ENCODE measurements around the gene PXYLP1.

Gene PXYLP1

DNA sequence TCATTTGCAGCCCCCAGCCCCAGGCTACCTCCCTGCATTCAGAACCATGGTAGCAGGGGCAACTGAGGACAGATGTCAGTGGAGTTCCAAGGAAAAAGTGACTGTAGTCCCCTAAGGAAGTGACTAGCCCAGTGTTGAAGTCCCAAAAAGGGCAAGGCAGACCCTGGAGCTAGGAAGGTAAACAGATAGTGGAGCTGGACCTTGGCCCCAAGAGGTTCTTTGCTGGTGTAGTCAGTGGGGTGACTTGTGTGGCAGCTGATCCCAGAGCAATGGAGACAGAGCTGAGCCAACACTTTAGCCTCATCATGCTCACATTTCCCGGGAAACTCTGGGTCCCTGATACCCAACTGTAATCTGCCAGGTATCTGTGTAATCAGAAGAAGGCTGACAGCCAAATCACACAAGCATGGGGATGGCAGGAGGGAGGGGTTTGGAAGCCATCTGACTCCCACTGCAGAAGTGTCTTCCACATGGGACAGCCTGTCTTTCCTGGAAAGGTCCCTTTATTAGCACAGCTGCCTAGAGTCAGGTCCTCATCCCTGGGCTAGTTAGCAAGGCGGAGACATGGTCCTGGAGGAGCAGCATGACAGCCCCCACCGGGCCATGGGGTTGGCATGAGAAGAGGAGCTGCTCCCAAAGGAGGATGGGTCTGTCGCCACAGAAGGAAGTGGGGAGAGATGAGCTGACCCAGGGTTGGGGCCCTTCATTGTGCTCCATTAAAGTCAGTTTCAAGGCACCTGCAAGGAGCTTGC, 39.8 kb downstream of the PXYLP1 start:
- DNase-seq (ENCODE audit: low read depth) = no peak
- no peak overlapping the region for H3K4me3 ChIP-seq (ENCODE audit: low read length)
- TF ChIP-seq, protein P1, sequence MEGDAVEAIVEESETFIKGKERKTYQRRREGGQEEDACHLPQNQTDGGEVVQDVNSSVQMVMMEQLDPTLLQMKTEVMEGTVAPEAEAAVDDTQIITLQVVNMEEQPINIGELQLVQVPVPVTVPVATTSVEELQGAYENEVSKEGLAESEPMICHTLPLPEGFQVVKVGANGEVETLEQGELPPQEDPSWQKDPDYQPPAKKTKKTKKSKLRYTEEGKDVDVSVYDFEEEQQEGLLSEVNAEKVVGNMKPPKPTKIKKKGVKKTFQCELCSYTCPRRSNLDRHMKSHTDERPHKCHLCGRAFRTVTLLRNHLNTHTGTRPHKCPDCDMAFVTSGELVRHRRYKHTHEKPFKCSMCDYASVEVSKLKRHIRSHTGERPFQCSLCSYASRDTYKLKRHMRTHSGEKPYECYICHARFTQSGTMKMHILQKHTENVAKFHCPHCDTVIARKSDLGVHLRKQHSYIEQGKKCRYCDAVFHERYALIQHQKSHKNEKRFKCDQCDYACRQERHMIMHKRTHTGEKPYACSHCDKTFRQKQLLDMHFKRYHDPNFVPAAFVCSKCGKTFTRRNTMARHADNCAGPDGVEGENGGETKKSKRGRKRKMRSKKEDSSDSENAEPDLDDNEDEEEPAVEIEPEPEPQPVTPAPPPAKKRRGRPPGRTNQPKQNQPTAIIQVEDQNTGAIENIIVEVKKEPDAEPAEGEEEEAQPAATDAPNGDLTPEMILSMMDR (IDR thresholded peaks at IDR 0.05; ENCODE audit: insufficient read depth, low read depth, low read length, missing control alignments) = no peak

DNA sequence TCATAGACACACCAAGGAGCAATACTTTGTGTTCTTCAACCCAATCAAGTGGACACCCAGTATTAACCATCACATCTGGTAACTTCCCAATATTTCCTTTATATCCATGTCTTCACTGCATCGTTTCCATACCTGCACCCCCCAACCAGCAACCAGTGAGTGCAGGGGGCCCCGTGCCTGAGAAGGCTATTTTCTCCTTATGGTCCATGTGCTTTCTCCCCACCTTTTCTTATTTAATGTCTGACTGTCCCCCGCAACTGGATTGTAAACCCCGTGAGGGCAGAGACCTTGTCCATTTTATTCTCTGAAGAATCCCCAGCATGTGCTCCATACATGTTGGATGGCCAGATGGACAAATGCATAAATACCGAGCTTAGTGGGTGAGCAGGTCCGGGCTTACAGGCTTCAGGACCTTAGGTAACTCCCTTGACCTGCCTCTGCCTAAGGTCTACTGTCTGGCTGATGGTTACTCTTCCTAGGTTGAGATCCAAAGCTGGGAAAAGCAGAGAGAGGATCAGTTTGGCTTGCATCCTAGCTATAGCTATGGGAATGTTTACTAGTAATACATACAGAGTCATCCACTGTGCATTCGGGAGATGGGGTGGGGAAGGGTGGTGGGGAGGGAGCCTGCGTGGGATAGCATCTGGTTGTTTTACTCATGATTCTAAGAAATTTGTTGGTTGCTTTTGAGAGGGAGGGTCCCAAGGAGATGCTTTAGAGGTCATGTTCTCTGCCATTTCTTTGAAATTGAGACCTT, 41.5 kb downstream of the PXYLP1 start:
- TF ChIP-seq, protein P1 (IDR thresholded peaks at IDR 0.05; ENCODE audit: insufficient read depth, low read depth, low read length, missing control alignments) = no peak
- H3K4me3 ChIP-seq (ENCODE audit: low read length) = no peak overlapping the region
- DNase-seq (ENCODE audit: low read depth) = no peak

DNA sequence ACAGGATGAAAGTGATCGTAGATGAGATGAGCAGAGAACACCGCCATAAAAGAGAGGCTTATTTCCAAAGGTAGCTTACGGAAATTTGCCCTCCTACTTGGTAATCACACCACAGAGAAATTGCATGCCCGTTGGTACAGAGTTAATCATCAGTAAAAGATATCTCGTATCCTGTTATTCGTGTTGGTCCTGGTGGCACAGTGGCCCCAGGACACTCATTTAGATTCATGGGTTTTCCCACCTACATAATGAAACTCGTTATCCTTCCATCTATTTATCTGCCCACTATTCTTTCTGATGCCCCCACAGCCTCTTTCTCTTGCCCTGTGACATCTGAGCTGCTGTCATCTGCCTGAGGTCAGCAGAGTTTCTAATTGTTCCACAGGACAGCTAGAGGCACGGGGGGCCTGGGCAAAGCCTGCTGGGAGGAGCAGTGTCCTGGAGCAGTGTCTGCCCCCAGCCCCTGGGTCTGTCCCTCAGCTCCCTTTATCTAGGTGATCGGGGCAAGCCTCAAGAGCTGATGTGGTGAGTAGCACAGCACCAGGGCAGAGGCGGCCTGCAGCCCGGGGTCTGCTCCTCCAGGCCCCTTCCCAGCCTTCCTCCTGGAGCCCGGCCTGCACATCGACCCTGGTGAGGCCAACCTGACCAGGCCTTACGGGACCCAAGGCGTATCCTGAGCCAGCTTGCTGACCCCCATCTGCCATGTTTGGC, 42.2 kb downstream of the PXYLP1 start:
- TF ChIP-seq, protein P1 (IDR thresholded peaks at IDR 0.05; ENCODE audit: insufficient read depth, low read depth, low read length, missing control alignments) = no peak
- no peak overlapping the region for H3K4me3 ChIP-seq (ENCODE audit: low read length)
- peak; percentile 15 for DNase-seq (ENCODE audit: low read depth)

DNA sequence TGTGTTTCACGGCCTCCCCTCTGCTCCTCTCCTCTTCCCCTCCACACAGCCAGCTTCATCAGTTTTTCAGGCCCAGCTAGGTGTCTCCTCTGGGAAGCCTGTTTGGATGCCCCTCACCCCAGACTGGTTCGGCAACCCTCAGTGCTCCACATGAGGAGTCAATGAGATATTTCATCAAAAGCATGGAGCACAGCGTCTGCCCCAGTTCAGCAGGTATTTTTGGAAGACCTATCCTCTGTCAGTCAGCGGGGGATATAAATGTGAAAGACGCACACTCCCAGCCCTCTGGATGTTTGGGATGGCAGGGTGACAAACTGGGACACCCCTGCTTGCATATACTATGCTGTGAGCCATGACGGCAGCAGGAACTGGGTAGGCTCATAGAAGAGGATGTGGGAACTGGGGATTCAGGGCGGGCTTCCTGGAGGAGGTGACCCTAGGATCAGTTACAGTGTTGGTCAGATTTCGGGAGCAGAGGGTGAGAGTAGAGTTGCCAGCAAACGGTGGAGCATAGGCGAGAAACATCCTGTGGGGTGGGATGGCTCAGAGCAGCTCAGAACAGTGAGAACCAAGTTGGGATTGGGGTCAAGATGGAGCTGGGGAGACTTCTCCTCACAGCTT, 42.9 kb downstream of the PXYLP1 start:
- H3K4me3 ChIP-seq (ENCODE audit: low read length) = no peak overlapping the region
- TF ChIP-seq, protein P1 (IDR thresholded peaks at IDR 0.05; ENCODE audit: insufficient read depth, low read depth, low read length, missing control alignments) = no peak
- peak; percentile 11 for DNase-seq (ENCODE audit: low read depth)

DNA sequence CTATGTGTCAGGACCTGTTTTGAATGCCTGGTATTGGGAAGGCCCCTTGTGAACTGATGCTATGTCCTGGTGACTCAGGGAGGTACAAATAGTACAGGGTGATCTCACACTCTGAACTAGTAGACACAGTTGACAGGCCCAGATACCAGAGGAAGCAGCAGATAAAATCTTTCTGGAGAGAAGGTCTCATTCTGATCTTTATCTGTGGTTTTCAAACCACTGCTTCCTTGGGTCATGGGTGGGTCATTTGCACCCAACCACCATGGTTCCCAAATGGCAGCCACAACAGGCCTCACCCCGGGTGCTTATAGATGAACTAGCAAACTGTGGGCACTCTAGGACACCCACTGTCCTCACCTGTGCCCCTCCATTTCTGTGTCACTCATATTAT, 43.4 kb downstream of the PXYLP1 start:
- TF ChIP-seq, protein P1 (IDR thresholded peaks at IDR 0.05; ENCODE audit: insufficient read depth, low read depth, low read length, missing control alignments) = no peak
- DNase-seq (ENCODE audit: low read depth) = peak; percentile 88
- H3K4me3 ChIP-seq (ENCODE audit: low read length) = no peak overlapping the region

DNA sequence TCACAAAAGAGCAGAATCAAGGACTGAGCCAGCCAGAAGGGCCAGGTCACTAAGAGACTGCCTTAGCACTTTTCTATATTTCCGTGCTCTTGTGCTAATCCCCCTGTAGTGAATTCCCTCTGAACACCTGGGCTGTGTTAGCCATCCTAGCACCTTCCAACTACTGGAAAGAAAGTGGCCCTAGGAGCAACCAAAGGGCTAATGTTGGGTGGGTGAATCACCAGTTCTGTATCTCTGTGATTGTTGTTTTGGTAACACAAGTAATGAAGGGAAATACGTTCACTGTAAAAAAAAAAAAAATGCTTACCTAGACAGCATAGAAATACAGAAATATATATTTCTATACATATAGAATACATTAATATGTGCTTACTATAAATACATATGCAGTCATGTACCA, 43.9 kb downstream of the PXYLP1 start:
- DNase-seq (ENCODE audit: low read depth) = peak; percentile 12
- H3K4me3 ChIP-seq (ENCODE audit: low read length) = no peak overlapping the region
- TF ChIP-seq, protein P1 (IDR thresholded peaks at IDR 0.05; ENCODE audit: insufficient read depth, low read depth, low read length, missing control alignments) = no peak
